ENCODE results near the gene DTNB. TPM values are rescaled to one million over a fixed set of nuclear protein-coding genes. Genes with fewer than 3 reads are reported as not detected.

DTNB gene
- 3.3 and 4.5 TPM in 2 replicates for total RNA-seq

GRCh38 chr2:25673300-25674076, at the start of gene DTNB:
Gene DTNB (minus strand): TSS chr2:25673577. CDS start chr2:25652660, 20,917 bp downstream.

GRCh38 chr2:25341753-25342371, 331.5 kb downstream of the DTNB start, which contains the start of gene DNMT3A:
Gene DNMT3A (minus strand): TSS chr2:25341925. CDS start chr2:25313984, 27,941 bp downstream.

Other genes starting within 250 kb of the DTNB start
- 6.8 and 18.2 TPM in 2 replicates for gene ASXL2, start 204.9 kb upstream of the DTNB start, total RNA-seq

Data from smooth muscle cell of the umbilical artery (primary cell).